IPS-NIHi11 (cell line): ENCODE results near the gene KCTD7.
"Not testable (repeated sequence)": the region's sequence is repeated elsewhere in the genome, so short reads cannot be mapped to it uniquely, and the experiment has no call there.

ENCODE experiments used
- DNase-seq: peaks from one replicate; pipeline ENCODE4 v3.0.0; 2012; ENCODE audit warnings: mixed read lengths, low spot score

KCTD7 gene

DNA sequence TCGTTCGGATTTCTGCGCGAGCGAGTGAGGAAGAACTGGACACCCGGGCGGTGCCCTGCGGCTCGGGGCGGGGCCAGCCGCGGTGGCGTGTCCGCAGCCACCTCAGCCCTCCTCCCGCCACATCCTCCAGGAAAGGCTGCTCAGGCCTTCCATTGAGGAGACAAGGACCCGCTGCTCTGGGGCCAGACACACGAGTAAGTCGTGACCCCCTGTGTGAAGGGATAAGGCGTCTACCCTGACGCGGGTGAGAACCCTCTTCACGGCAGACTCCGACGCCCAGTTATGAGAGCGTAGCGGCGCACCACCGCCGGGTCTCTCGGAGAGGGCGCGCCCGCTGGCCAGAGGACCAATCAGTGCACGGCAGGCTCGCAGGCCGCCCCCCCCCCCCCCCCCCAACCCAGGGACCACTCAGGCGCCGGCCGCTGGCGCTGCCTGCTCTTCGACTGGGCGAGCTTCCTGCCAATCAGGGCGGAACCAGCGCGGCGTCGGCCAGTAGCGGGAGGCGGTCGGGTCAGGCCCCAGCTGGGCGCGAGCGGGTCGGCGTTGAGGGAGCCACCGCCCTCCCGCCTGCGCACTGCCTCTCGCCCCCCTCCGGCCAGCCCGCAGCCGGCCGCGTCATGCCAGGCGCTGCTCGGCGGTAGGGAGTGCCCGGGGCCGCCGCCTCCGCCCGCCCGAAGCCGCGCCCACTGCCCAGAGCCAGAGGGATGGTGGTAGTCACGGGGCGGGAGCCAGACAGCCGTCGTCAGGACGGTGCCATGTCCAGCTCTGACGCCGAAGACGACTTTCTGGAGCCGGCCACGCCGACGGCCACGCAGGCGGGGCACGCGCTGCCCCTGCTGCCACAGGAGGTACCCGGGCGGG is at the start of gene KCTD7:
Gene KCTD7 (plus strand): TSS at position 521 of the 861 bp plus-strand sequence. CDS start 184 bp downstream, at position 705.
- peak; percentile 99 for DNase-seq

DNA sequence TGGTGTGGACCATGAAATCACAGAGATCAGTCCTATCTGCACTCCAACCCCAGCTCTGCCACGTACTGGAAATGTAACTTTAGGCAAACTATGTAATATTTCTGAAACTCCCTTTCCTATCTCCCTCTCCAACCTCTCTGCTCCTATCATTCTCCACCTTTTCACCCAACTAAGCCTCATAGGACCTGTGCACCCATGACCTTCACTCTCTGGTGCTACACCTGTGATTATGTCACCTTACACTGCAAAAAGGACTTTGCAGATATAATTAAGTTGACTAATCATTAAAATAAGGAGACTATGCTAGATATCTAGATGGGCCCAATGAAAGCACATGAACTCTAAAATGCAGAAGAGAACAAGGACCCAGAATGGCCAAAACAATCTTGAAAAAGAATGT is 48.3 kb upstream of the KCTD7 start:
- DNase-seq = not testable (repeated sequence)

DNA sequence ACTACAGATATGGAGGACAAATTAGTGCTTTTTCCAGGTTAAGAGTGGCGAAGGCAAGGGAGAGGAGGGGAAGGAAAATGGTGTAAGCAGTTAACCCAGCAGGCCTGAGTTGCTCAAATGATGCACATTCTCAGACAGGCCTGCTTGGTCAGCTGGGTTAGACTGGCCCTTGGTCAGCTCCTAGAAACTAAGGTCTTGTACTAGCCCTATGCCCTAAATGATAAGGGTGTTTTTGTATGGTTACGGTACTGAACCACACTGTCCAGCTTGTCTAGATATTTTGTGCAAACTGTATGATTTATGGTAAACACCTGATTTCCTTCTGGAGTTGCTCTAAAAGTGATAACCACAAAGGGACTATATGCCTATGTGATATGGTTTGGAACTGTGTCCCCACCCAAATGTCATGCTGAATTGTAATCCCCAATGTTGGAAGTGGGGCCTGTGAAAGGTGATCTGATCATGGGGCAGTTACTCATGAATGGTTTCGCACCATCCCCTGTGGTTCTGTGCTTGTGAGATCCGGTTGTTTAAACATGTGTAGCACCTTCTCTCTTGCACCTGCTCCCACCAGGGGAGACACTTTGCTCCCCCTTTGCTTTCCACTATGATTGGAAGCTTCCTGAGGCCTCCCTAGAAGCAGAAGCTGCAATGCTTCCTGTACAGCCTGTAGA is 45.7 kb upstream of the KCTD7 start:
- DNase-seq = not testable (repeated sequence)

DNA sequence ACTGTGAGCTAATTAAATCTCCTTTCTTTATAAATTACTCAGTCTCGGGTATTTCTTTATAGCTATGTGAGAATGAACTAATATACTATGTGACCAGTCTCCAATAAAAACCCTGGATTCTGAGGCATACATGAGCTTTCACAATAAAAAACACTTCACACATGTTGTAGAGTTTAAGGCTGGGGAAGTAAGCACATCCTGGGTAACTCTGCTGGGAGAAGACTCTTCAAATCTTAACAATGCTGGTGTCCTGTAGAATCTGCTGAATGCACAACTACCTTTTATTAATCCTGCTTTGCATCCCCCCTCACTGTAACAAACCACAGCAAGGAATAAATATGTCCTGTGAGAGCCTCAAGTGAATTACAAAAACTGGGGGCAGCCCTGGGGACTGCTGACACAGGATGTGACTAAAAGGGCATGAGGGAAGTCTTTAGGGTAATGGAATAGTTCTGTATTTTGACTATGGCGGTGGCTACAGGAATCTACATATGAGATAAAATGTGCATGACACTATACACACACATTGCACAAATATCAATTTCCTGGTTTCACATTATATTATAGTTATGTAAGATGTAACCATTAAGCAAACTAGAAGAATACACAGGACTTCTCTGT is 45.1 kb upstream of the KCTD7 start:
- DNase-seq = no peak

DNA sequence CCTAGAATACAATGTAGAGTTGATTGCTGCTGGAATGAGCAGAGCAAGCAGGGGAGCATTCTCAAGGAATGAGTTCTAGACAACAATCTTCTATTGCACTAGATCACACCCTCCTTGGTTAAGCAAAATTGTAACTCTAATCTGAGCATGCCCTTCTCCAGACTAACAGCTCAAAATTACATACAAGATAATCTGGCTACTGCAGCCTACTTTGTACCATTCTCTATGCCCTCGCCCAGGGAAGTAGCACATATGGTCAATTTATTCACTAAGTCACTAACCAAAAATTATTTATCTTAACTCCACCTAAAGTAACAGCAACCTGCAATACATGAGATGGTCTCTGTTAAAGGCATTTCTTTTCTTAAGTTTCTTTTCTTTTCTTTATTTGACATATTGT is 42.5 kb upstream of the KCTD7 start:
- no peak for DNase-seq

DNA sequence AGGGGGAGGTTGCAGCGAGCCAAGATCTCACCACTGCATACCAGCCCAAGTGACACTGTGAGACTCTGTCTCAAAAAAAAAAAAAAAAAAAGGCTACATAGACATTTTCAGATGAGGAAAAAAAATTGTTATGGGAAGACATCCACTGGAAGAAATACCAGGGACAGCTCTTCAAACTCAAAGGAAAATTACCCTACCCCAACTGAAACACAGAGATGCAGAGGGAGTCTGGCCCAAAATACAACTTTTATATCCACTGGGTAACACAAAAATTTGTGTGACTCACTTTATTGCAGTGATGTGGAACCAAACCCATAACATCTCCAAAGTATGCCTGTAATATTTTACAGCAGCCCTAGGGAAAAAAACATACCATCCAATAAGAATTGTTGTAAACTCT is 40.5 kb upstream of the KCTD7 start:
- DNase-seq = not testable (repeated sequence)

DNA sequence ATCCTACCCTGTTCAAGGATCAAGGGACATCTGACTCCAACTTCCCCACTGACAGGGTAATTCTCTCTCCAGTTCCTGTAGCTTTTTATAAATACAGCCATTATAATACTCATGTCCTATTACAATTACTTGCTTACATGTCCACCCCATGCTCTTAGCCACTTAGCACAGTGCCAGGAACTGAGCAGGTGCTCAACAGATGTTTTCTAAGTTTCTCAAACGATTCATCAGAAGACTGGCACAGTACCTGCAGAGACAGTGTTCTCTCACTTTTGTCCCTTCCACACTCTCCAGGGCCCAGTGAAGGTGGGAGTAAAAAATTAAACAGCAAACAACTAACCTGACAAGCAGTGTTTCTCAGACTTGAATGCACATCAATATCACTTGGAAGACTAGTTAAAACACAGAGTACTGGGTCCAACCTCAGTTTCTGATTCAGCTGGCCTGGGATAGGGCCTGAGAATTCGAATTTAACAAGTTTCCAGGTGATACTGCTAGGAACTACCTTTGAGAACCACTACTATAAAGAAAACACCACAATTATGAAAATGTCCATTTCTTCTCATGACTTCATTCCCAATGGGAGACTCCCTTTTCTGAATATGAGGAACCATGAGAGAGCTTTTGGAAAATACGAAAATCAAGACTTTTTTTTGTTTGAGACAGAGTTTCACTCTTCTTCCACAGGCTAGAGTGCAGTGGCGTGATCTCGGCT is 39.7 kb upstream of the KCTD7 start:
- not testable (repeated sequence) for DNase-seq

DNA sequence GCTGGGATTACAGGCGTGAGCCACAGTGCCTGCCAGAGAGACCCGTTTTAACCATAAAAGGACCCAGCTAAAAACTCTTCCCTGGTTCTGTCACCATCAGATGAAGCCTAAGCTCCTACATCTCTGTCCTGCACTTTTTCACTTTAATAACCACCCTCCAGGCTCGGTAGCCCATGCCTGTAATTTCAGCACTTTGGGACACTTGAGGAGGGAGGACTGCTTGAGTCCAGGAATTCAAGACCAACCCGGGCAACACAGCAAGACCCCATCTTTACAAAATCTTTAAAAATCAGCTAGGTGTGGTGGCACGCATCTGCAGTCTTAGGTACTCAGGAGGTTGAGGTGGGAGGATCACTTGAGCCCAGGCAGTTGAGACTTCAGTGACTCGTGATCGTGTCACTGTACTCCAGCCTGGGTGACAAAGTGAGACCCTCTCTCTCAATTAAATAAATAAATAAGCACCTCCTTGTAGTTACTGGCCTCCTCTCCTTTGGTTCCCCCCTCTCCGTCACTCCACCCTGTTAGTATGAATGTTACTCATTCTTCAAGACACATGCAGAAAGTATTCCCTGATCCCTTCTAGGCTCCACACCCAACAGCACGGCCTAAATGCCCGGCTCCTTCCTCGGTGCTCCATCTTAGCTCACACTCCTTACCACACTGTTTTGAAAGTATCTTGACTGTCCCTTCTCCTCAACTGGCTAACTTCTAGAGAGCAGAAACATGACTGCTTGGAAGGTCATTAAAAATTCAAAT is 38.2 kb upstream of the KCTD7 start:
- not testable (repeated sequence) for DNase-seq

DNA sequence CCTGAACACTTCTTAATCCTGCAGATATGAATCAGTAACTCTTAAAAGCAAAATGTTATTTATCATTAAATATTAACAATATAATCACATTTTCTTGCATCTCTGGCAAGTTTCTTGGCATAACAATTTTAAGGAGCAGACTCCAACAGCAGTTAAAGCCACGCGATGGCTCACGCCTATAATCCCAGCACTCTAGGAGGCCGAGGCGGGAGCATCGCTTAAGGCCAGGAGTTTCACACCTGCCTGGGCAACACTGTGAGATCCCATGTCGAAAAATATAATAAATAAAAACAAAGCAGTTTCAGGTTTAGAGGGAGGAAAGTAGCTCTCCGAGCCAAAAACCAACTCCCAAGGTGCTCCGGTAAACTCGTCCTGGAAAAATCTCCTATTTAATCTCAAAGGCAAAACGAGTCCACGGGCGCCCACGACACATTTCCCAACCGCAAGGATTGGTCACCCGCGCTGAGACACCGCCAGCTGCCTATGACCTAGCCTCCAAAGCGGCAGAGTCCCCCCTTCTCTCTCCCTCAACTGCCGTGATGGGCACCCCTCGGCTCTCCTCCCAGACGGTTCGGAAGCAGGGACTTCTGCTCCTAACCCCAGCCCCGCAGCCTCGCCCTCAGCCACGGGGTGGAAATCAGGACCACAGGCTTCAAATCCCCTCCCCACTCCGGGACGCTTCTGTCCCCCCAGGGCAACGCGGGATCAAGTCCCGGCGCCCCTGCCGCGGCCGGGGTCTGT is 37.5 kb upstream of the KCTD7 start:
- not testable (repeated sequence) for DNase-seq

DNA sequence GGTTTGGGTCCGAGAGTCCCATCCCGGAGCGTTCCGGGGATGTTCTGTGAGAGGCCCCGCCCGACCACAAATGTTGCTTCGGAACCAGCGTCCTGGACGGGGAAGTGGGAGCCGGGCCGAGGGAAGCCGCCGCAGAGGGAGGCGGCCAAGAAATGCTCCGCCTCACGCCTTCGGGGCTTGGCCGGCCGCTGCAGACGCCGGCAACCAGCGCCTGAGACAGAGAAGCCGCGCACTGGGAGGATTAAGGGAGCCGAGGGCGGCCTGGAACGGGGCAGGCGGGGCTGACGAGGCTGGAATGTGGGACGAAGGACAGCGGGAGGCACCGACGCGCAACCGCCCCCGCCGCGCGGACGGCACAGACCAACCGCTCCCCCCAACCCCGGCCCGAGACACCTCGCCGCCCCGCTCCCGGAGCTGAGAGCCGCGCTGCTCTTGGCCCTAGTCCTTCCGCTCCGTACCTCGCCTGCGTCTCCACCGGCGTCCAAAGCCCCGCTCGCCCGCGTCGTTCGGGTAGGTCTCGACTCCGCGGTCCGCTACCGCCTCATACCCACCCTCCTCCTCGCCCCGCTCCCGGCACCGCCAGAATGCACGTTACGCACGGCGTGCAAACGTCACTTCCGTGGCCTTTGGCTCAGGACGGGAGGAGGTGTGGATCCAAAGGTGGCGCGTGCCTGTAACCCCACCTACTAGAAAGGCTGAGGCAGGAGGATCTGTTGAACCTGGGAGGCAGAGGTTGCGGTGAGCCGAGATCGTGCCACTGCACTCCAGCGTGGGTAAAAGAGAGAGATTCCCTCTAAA is 36.7 kb upstream of the KCTD7 start:
- peak; percentile 95 for DNase-seq

DNA sequence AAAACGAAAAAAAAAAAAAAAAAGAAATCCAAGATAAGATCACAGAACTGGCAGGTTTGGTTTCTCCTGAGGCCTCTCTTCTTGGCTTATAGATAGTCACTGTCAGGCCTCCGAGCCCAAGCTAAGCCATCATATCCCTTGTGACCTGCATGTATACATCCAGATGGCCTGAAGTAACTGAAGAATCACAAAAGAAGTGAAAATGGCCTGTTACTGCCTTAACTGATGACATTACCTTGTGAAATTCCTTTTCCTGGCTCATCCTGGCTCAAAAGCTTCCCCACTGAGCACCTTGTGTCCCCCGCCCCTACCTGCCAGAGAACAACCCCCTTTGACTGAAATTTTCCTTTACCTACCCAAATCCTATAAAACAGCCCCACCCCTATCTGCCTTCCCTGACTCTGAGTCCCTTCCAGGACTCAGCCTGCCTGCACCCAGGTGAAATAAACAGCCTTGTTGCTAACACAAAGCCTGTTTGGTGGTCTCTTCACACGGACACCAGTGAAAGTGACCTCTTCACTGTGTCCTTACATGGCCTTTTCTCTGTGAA is 36.0 kb upstream of the KCTD7 start:
- not testable (repeated sequence) for DNase-seq

DNA sequence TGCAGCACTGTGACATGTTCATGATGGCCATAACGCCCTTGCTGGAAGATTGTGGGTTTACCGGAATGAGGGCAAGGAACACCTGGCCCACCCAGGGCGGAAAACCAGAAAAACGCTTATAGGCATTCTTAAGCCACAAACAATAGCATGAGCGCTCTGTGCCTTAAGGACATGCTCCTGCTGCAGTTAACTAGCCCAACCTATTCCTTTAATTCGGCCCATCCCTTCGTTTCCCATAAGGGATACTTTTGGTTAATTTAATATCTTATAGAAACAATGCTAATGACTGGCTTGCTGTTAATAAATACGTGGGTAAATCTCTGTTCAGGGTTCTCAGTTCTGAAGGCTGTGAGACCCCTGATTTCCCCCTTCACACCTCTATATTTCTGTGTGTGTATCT is 34.6 kb upstream of the KCTD7 start:
- not testable (repeated sequence) for DNase-seq

DNA sequence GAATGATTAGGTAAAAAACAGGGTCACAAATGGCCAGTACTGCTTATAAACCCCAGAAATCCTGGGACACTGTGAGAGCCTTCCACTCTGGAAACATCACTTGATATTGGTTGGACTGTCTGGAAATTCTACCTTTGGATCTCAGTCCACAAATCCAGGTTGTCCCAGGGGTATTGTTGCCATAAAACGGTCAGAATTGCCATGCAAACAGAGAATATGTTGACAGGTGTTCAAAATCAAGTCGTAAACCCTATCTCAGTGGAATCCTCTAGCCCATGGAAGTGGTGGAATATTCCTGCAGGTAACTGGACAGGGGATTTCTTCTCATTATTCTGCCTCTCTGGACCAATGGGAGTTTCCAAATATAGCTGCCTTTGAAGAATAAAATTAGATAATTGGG is 31.2 kb upstream of the KCTD7 start:
- DNase-seq = no peak

DNA sequence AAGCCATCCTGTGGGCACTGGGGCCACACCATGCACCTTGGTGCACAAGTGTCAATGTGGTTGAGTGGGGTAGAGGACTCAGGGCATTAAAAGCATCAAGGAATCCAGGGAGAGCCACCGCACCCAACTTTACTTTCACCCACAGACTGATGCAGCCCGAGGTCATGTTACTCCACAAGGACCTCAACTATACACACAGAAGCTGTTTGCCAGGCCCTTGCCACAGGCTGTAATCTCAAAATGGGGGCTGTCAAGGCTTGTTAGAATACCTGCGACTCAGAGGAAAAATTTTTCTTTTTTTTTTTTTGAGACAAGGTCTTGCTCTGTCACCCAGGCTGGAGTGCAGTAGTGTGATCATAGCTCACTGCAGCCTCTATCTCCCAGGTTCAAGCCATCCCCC is 26.5 kb upstream of the KCTD7 start:
- no peak for DNase-seq

DNA sequence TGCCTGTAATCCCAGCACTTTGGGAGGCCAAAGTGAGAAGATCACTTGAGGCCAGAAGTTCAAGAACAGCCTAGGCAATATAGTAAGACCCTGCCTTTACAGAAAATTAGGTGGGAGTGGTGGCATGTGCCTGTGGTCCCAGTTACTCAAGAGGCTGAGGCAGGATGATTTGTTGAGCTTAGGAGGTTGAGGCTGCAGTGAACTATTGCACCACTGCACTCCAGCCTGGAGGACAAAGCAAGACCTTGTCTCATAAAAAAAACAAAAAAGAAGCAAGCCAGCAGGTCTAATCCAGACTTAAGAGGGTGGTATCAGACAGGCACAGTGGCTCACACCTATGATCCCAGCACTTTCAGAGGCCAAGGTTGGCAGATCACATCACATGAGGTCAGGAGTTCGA is 24.5 kb upstream of the KCTD7 start:
- DNase-seq = no peak

DNA sequence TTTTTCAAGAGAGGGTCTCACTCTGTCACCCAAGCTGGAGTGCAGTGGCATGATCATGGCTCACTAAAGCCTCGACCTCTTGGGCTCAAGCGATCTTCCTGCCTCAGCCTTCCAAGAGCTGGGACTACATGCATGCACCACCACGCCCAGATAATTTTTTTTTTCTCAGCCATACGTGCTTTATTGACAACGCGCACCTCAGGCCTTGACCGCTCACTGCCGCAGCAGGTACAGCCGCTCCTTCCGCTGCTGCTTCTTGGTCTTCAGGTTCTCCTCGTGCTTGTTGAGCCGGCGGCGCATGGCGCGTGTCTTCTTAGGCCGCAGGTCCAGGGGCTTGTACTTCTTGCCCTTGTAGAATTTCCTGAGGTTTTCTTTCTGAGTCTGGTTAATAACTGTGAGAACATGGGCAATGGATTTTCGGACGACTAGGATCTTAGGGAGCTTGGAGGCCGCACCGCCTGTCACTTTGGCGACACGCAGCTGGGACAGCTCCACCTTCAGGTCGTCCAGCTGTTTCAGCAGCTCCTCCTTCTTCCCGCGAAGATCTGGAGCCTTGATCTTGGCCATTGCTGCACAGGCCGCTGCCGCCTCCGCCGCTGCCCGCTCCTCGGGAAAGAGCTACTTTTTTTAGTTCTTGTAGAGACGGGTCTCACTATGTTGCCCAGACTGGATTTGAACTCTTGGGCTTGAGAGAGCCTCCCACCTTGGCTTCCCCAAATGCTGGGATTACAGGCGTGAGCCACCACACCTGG is 22.0 kb upstream of the KCTD7 start:
- DNase-seq = peak; percentile 12

DNA sequence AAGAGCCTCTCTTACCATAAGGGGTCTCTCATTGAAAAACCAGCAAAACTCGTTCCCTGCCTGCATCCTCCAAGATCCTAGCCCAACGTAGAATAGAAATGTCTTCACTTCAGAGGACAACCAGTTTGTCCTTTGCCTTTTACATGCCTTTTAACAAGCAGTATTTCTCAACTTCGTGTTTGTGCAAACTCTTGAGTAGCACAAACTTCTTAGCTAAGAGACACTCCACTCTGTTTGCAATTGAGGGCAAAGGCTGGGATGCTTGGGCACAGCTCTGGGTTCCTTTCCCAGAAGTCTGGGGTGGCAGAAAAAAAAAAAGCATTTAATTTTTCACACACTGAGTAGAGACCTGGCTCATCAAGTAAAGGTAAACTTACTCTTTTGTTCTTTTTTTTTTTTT is 19.5 kb upstream of the KCTD7 start:
- DNase-seq = no peak

DNA sequence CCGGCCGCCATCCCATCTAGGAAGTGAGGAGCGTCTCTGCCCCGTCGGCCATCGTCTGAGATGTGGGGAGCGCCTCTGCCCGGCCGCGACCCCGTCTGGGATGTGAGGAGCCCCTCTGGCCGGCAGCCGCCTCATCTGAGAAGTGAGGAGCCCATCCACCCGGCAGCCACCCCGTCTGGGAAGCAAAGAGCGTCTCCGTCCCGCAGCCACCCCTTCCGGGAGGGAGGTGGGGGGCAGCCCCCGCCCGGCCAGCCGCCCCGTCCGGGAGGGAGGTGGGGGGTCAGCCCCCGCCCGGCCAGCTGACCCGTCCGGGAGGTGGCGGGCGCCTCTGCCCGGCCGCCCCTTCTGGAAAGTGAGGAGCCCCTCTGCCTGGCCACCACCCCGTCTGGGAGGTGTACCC is 14.1 kb upstream of the KCTD7 start:
- not testable (repeated sequence) for DNase-seq

DNA sequence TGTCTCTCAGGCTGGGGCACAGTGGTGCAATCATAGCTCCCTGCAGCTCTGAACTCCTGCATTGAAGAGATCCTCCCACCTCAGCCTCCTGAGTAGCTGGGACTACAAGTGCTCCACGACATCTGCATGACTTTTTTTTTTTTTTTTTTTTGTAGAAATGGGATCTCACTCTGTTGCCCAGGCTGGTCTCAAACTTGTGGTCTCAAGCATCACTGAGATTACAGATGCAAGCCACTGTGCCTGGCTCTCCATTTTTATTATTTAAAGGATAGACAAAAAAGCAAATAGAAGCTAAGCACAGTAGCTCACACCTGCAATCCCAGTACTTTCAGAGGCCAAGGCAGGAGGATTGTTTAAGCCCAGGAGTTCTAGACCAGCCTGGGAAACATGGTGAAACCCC is 13.0 kb upstream of the KCTD7 start:
- DNase-seq = no peak
